ENCODE measurements around the gene RSPO3. TPM values are rescaled to one million over a fixed set of nuclear protein-coding genes. Genes with fewer than 3 reads are reported as not detected.

Gene RSPO3
- total RNA-seq, 1 experiment from 2014 or later = not detected

DNA sequence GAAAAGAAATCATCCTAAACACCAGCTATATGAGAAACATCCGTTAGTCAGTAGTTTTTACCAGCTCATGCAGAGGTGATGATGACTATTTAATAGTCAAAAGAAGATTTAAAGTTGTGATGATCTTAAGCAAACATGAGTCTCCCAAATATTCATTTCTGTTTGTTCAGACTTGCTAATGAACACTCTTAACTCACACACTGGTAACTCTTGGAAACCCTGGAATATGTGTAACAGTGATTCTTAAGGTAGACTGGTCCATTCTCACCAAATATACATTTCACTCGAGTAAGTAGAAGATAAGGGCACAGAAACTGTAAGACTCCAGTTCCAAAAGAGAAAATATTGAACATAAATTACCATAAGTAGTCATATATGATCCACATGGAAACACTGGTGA, 29.1 kb downstream of the RSPO3 start:
- TF ChIP-seq, protein P1, sequence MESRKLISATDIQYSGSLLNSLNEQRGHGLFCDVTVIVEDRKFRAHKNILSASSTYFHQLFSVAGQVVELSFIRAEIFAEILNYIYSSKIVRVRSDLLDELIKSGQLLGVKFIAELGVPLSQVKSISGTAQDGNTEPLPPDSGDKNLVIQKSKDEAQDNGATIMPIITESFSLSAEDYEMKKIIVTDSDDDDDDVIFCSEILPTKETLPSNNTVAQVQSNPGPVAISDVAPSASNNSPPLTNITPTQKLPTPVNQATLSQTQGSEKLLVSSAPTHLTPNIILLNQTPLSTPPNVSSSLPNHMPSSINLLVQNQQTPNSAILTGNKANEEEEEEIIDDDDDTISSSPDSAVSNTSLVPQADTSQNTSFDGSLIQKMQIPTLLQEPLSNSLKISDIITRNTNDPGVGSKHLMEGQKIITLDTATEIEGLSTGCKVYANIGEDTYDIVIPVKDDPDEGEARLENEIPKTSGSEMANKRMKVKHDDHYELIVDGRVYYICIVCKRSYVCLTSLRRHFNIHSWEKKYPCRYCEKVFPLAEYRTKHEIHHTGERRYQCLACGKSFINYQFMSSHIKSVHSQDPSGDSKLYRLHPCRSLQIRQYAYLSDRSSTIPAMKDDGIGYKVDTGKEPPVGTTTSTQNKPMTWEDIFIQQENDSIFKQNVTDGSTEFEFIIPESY (IDR thresholded peaks at IDR 0.05; ENCODE audit: extremely low read depth, insufficient replicate concordance, low read length) = no peak
- TF ChIP-seq SIN3A (IDR thresholded peaks at IDR 0.05; ENCODE audit: low read depth) (no peak), FOSL1 (IDR thresholded peaks at IDR 0.05; ENCODE audit: low read depth) (no peak), EZH2 (IDR thresholded peaks at IDR 0.05) (no peak), RAD21 (IDR thresholded peaks at IDR 0.05; ENCODE audit: low read depth) (no peak), SRF (IDR thresholded peaks at IDR 0.05; ENCODE audit: low read depth) (no peak), POLR2AphosphoS5 (IDR thresholded peaks at IDR 0.05; ENCODE audit: low read depth, low read length) (no peak), SP1 (IDR thresholded peaks at IDR 0.05; ENCODE audit: low read depth) (no peak), YY1 (IDR thresholded peaks at IDR 0.05; ENCODE audit: extremely low read depth, insufficient replicate concordance, low read depth, low read length) (no peak)
- TF ChIP-seq, protein P2, sequence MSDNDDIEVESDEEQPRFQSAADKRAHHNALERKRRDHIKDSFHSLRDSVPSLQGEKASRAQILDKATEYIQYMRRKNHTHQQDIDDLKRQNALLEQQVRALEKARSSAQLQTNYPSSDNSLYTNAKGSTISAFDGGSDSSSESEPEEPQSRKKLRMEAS (IDR thresholded peaks at IDR 0.05) = no peak
- TF ChIP-seq, protein P3, sequence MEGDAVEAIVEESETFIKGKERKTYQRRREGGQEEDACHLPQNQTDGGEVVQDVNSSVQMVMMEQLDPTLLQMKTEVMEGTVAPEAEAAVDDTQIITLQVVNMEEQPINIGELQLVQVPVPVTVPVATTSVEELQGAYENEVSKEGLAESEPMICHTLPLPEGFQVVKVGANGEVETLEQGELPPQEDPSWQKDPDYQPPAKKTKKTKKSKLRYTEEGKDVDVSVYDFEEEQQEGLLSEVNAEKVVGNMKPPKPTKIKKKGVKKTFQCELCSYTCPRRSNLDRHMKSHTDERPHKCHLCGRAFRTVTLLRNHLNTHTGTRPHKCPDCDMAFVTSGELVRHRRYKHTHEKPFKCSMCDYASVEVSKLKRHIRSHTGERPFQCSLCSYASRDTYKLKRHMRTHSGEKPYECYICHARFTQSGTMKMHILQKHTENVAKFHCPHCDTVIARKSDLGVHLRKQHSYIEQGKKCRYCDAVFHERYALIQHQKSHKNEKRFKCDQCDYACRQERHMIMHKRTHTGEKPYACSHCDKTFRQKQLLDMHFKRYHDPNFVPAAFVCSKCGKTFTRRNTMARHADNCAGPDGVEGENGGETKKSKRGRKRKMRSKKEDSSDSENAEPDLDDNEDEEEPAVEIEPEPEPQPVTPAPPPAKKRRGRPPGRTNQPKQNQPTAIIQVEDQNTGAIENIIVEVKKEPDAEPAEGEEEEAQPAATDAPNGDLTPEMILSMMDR (IDR thresholded peaks at IDR 0.05 in 2 of 3, conservative IDR thresholded peaks at IDR 0.05 in 1 of 3; ENCODE audit: borderline replicate concordance in 1 of 3, insufficient read depth in 1 of 3, low read depth in 2 of 3, low read length in 2 of 3) = no peak
- TF ChIP-seq, protein P4, sequence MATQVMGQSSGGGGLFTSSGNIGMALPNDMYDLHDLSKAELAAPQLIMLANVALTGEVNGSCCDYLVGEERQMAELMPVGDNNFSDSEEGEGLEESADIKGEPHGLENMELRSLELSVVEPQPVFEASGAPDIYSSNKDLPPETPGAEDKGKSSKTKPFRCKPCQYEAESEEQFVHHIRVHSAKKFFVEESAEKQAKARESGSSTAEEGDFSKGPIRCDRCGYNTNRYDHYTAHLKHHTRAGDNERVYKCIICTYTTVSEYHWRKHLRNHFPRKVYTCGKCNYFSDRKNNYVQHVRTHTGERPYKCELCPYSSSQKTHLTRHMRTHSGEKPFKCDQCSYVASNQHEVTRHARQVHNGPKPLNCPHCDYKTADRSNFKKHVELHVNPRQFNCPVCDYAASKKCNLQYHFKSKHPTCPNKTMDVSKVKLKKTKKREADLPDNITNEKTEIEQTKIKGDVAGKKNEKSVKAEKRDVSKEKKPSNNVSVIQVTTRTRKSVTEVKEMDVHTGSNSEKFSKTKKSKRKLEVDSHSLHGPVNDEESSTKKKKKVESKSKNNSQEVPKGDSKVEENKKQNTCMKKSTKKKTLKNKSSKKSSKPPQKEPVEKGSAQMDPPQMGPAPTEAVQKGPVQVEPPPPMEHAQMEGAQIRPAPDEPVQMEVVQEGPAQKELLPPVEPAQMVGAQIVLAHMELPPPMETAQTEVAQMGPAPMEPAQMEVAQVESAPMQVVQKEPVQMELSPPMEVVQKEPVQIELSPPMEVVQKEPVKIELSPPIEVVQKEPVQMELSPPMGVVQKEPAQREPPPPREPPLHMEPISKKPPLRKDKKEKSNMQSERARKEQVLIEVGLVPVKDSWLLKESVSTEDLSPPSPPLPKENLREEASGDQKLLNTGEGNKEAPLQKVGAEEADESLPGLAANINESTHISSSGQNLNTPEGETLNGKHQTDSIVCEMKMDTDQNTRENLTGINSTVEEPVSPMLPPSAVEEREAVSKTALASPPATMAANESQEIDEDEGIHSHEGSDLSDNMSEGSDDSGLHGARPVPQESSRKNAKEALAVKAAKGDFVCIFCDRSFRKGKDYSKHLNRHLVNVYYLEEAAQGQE (IDR thresholded peaks at IDR 0.05; ENCODE audit: low read depth) = no peak
- TF ChIP-seq, protein P5, sequence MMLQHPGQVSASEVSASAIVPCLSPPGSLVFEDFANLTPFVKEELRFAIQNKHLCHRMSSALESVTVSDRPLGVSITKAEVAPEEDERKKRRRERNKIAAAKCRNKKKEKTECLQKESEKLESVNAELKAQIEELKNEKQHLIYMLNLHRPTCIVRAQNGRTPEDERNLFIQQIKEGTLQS (IDR thresholded peaks at IDR 0.05) = no peak
- peaks cover 49% of the 10 kb centered on the region for H3K27me3 ChIP-seq (ENCODE audit: insufficient read depth, low read length)
- H3K9me3 ChIP-seq (ENCODE audit: control insufficient read depth in 1 of 2, insufficient read depth in 1 of 2, low read depth in 1 of 2, low read length in 2 of 2) = no peaks in the 10 kb centered on the region
- H4K20me1 ChIP-seq (ENCODE audit: insufficient read depth) = no peaks in the 10 kb centered on the region
- ChIA-PET POLR2A (no interaction called here), CTCF (no interaction called here), RAD21 (ENCODE audit: low non-redundant PET in 1 of 2, low total read pairs in 2 of 2, uncharacterized antibody in 2 of 2, unreplicated experiment in 2 of 2) (no interaction called here)
- ATAC-seq = no peak
- H3K4me2 ChIP-seq (ENCODE audit: low read length) = no peak overlapping the region
- DNase-seq (ENCODE audit: low read depth, low spot score) = no peak
- BruUV-seq (replicated peaks) = no TSS peak
- intact Hi-C loops (cut with micrococcal nuclease) = no loop called here
- no peaks in the 10 kb centered on the region for H3K36me3 ChIP-seq (ENCODE audit: control insufficient read depth in 1 of 2, insufficient read depth in 2 of 2, low read length in 2 of 2)
- H3K79me2 ChIP-seq (ENCODE audit: insufficient read depth, low read length) = no peaks in the 10 kb centered on the region
- no peak overlapping the region for H3K9ac ChIP-seq (ENCODE audit: low read length)
- H3K9me2 ChIP-seq (ENCODE audit: insufficient read depth) = no peaks in the 10 kb centered on the region
- H3K4me1 ChIP-seq (ENCODE audit: control insufficient read depth in 1 of 2, insufficient read depth in 2 of 2, low read length in 2 of 2) = no peaks in the 10 kb centered on the region
- H2AFZ ChIP-seq (ENCODE audit: low read depth, low read length, poor library complexity, severe bottlenecking) = peak overlapping the region; percentile 5
- no peak overlapping the region for H3K4me3 ChIP-seq (replicated peaks in 1 of 2; ENCODE audit: low read depth in 1 of 2, low read length in 2 of 2)
- H3K27ac ChIP-seq (ENCODE audit: low read depth, low read length) = no peak overlapping the region
